ENCODE data around the gene WNT7A. TPM values are rescaled to one million over a fixed set of nuclear protein-coding genes. Genes with fewer than 3 reads are reported as not detected.

The WNT7A gene
- total RNA-seq, 2 experiments from 2014 or later = 22.4 to 24.7 TPM

- Histone ChIP-seq H3K27ac (ENCODE audit: low read depth in 1 of 2, low read length in 2 of 2) (peak overlapping the region in 1 of 2 donors; percentile 17), H3K36me3 (ENCODE audit: insufficient read depth, low read length) (no peaks in the 10 kb centered on the region), H3K4me1 (ENCODE audit: insufficient read depth, low read length) (peaks cover 42% of the 10 kb centered on the region), H3K27me3 (ENCODE audit: control insufficient read depth in 1 of 2, insufficient read depth in 2 of 2, low read length in 2 of 2) (peaks cover 4 to 20% of the 10 kb centered on the region in 2 experiments), H3K9me3 (ENCODE audit: control insufficient read depth in 1 of 2, insufficient read depth in 1 of 2, low read length in 2 of 2) (peaks cover 0 to 3% of the 10 kb centered on the region in 2 experiments), H3K4me3 (ENCODE audit: low read length) (peak overlapping the region; percentile 63)
- H3K4me1 Mint-ChIP-seq (ENCODE audit: low read depth) = peaks cover 30% of the 10 kb centered on the region
- H3K36me3 Mint-ChIP-seq (ENCODE audit: low read depth) = peaks cover 4% of the 10 kb centered on the region
- ChIA-PET POLR2A (interaction anchor here (0.6 to 4.8 kb wide), 15 partner anchors 9 to 401 kb away, joined by 3 to 59 read pairs (median 5); partner anchors contain the start of genes CHCHD4, HDAC11, LSM3 and TMEM43), CTCF (interaction anchor here (0.5 to 9.6 kb wide), 37 partner anchors 8 to 771 kb away, joined by 3 to 166 read pairs (median 4); partner anchors contain the start of genes CCDC174, CHCHD4, LSM3 and SLC6A6)
- no peak overlapping the region for H3K27ac Mint-ChIP-seq
- TF ChIP-seq CTCF (IDR thresholded peaks at IDR 0.05) = peak; percentile 48
- DNase-seq = no peak
- H3K27me3 Mint-ChIP-seq = peaks cover 15% of the 10 kb centered on the region
- H3K9me3 Mint-ChIP-seq = no peaks in the 10 kb centered on the region
- no peak for ATAC-seq (ENCODE audit: poor library complexity)
- peak overlapping the region; percentile 78 for H3K4me3 Mint-ChIP-seq
- intact Hi-C loops (cut with DNase I, micrococcal nuclease) = loop anchor here (1.0 to 10.0 kb wide), 6 partner anchors 14 to 774 kb away; partner anchors contain the start of genes CCDC174 (in 1 of the 2) and SLC6A6 (in 1 of the 2)
These were observed 913 bp upstream of the WNT7A start for GRCh38 chr3:13880811-13881156.

- Histone ChIP-seq H3K27ac (ENCODE audit: low read depth in 1 of 2, low read length in 2 of 2) (peak overlapping the region in 1 of 2 donors; percentile 18), H3K4me3 (ENCODE audit: low read length) (peak overlapping the region; percentile 92), H3K4me1 (ENCODE audit: insufficient read depth, low read length) (peaks cover 36% of the 10 kb centered on the region), H3K9me3 (ENCODE audit: control insufficient read depth in 1 of 2, insufficient read depth in 1 of 2, low read length in 2 of 2) (peaks cover 0 to 3% of the 10 kb centered on the region in 2 experiments), H3K36me3 (ENCODE audit: insufficient read depth, low read length) (no peaks in the 10 kb centered on the region), H3K27me3 (ENCODE audit: control insufficient read depth in 1 of 2, insufficient read depth in 2 of 2, low read length in 2 of 2) (peaks cover 4 to 20% of the 10 kb centered on the region in 2 experiments)
- no peak for TF ChIP-seq CTCF (IDR thresholded peaks at IDR 0.05)
- peak overlapping the region; percentile 93 for H3K4me3 Mint-ChIP-seq
- H3K36me3 Mint-ChIP-seq (ENCODE audit: low read depth) = peaks cover 17% of the 10 kb centered on the region
- H3K27ac Mint-ChIP-seq = peak overlapping the region; percentile 25
- no peaks in the 10 kb centered on the region for H3K9me3 Mint-ChIP-seq
- H3K4me1 Mint-ChIP-seq (ENCODE audit: low read depth) = peaks cover 26% of the 10 kb centered on the region
- ATAC-seq (ENCODE audit: poor library complexity) (peak; percentile 35), DNase-seq (peak in 10 of 14 experiments; percentile 12 to 54 (median 36))
- CTCF ChIA-PET = interaction anchor here (1.3 to 9.6 kb wide), 7 partner anchors 9 to 523 kb away, joined by 3 to 166 read pairs (median 8); partner anchors contain the start of gene SLC6A6
- POLR2A ChIA-PET = interaction anchor here (1.0 to 4.8 kb wide), 11 partner anchors 8 to 400 kb away, joined by 3 to 59 read pairs (median 6); partner anchors contain the start of genes CHCHD4, HDAC11, LSM3 and TMEM43
- peaks cover 10% of the 10 kb centered on the region for H3K27me3 Mint-ChIP-seq
- intact Hi-C loops (cut with DNase I, micrococcal nuclease) = loop anchor here in 1 of 2 experiments (10.0 kb wide), 3 partner anchors 535 to 1545 kb away; partner anchors contain the start of genes EAF1 and METTL6
These were observed 547 bp downstream of the WNT7A start for GRCh38 chr3:13879102-13879945.

Measured in CD4-positive, alpha-beta T cell (primary cell).